ENCODE results near the gene IGSF6.

GRCh38 chr16:21642861-21643260, 9.5 kb downstream of the IGSF6 start:
- no peak for TF ChIP-seq CTCF (conservative IDR thresholded peaks at IDR 0.05; ENCODE audit: low read length)
- no peak for TF ChIP-seq EZH2phosphoT487 (IDR thresholded peaks at IDR 0.05; ENCODE audit: borderline replicate concordance, low read depth, low read length)

Data from OCI-LY7 (cell line).